Skeletal muscle cell (primary cell): Measurements from ENCODE around the gene ST3GAL5.
A peak's percentile ranks its signal among the peaks of the same experiment; 100 is the strongest.
"Not testable (repeated sequence)": the region's sequence is repeated elsewhere in the genome, so short reads cannot be mapped to it uniquely, and the experiment has no call there.

ENCODE experiments used
- DNase-seq: peaks from one replicate; pipeline ENCODE4 v3.0.0-alpha.2; 2010; ENCODE audit warnings: low read depth
- H3K4me3 ChIP-seq: 2 replicates; pipeline ENCODE4 v1.5.1; 2011; ENCODE audit warnings: low read depth, mild to moderate bottlenecking, control low read depth, low read length, moderate library complexity

The ST3GAL5 gene

GRCh38 chr2:85899284-85899683, 10.5 kb upstream of the ST3GAL5 start:
- no peak overlapping the region for H3K4me3 ChIP-seq
- DNase-seq, result no peak

GRCh38 chr2:85898881-85899280, 10.1 kb upstream of the ST3GAL5 start:
- DNase-seq, result no peak

GRCh38 chr2:85894554-85895278, 5.9 kb upstream of the ST3GAL5 start:
- not testable (repeated sequence) for DNase-seq, H3K4me3 ChIP-seq

More at GRCh38 chr2:85898881-85899280, 10.1 kb upstream of the ST3GAL5 start:
- no peak overlapping the region for H3K4me3 ChIP-seq

- peak; percentile 65 for DNase-seq
- no peak overlapping the region for H3K4me3 ChIP-seq
These were observed 4.9 kb upstream of the ST3GAL5 start for GRCh38 chr2:85893428-85894258.

- no peak for DNase-seq
- H3K4me3 ChIP-seq, result no peak overlapping the region
These were observed 3.6 kb upstream of the ST3GAL5 start for GRCh38 chr2:85892216-85892944.

- no peak for DNase-seq
- H3K4me3 ChIP-seq, result no peak overlapping the region
These were observed 1.9 kb upstream of the ST3GAL5 start for GRCh38 chr2:85890522-85891176.

- DNase-seq, result no peak
- H3K4me3 ChIP-seq, result peak overlapping the region; percentile 62
These were observed 964 bp upstream of the ST3GAL5 start for GRCh38 chr2:85889627-85890281.

- no peak for DNase-seq
- H3K4me3 ChIP-seq, result peak overlapping the region; percentile 62
These were observed 638 bp downstream of the ST3GAL5 start for GRCh38 chr2:85888020-85888683.

- peak overlapping the region; percentile 62 for H3K4me3 ChIP-seq
- no peak for DNase-seq
These were observed 1.2 kb downstream of the ST3GAL5 start for GRCh38 chr2:85887566-85888019.

GRCh38 chr2:85886590-85886989, 2.2 kb downstream of the ST3GAL5 start:
- peak overlapping the region; percentile 25 for H3K4me3 ChIP-seq
- DNase-seq, result peak; percentile 91

GRCh38 chr2:85886141-85886540, 2.6 kb downstream of the ST3GAL5 start:
- no peak overlapping the region for H3K4me3 ChIP-seq
- no peak for DNase-seq

GRCh38 chr2:85881781-85882180, 7.0 kb downstream of the ST3GAL5 start:
- DNase-seq, H3K4me3 ChIP-seq: not testable (repeated sequence)

GRCh38 chr2:85880716-85881328, 8.0 kb downstream of the ST3GAL5 start:
- H3K4me3 ChIP-seq, DNase-seq: not testable (repeated sequence)

- no peak overlapping the region for H3K4me3 ChIP-seq
- no peak for DNase-seq
These were observed 9.9 kb downstream of the ST3GAL5 start for GRCh38 chr2:85878719-85879370.

GRCh38 chr2:85875350-85876050, 13.3 kb downstream of the ST3GAL5 start:
- H3K4me3 ChIP-seq, result no peak overlapping the region
- no peak for DNase-seq

GRCh38 chr2:85873679-85874078, 15.1 kb downstream of the ST3GAL5 start:
- no peak overlapping the region for H3K4me3 ChIP-seq
- DNase-seq, result no peak
